ENCODE data around the gene CNTNAP4.

- no peak for TF ChIP-seq CTCF (IDR thresholded peaks at IDR 0.05 in 2 of 3, conservative IDR thresholded peaks at IDR 0.05 in 1 of 3; ENCODE audit: borderline replicate concordance in 1 of 3, insufficient read depth in 1 of 3, low read depth in 2 of 3, low read length in 2 of 3)
- no peak for TF ChIP-seq EGR1 (IDR thresholded peaks at IDR 0.05; ENCODE audit: low read depth)
- no peak for TF ChIP-seq EZH2 (IDR thresholded peaks at IDR 0.05)
- no peak for TF ChIP-seq MAX (IDR thresholded peaks at IDR 0.05)
- no peak for TF ChIP-seq POLR2A (IDR thresholded peaks at IDR 0.05; ENCODE audit: borderline replicate concordance, extremely low read depth, insufficient read depth, insufficient read length)
These were observed 885 bp downstream of the CNTNAP4 start for GRCh38 chr16:76278086-76278485.

Measured in HCT116 (cell line).